Activated CD4-positive, alpha-beta memory T cell treated with anti-CD3 and anti-CD28 coated beads for 36 hours (primary cell): ENCODE results near the gene SAGE1. TPM values are rescaled to one million over a fixed set of nuclear protein-coding genes. Genes with fewer than 3 reads are reported as not detected.
A peak's percentile ranks its signal among the peaks of the same experiment; 100 is the strongest.

Experiments
- CTCF ChIA-PET: fragments of 350-600 bp; sonication (Branson Sonifier 250); formaldehyde crosslinking; loops from one replicate; lab custom pipeline; 2021; ENCODE audit warnings: antibody characterized with exemption, inconsistent platforms; lab: Charles Lee
- POLR2A ChIA-PET: fragments of 350-600 bp; sonication (Branson Sonifier 250); formaldehyde crosslinking; loops from one replicate; lab custom pipeline; 2021; ENCODE audit warnings: antibody characterized with exemption; lab: Charles Lee
- DNase-seq: peaks from one replicate; pipeline ENCODE4 v3.0.0-alpha.2; 2020
- H3K27ac Mint-ChIP-seq: one replicate; pipeline ENCODE4 v1.8.0; 2021; ENCODE audit warnings: mixed read lengths
- H3K27me3 Mint-ChIP-seq: one replicate; pipeline ENCODE4 v1.8.0; 2021; ENCODE audit warnings: mixed read lengths
- H3K36me3 Mint-ChIP-seq: one replicate; pipeline ENCODE4 v1.8.0; 2021; ENCODE audit warnings: mixed read lengths
- H3K4me1 Mint-ChIP-seq: one replicate; pipeline ENCODE4 v1.8.0; 2021; ENCODE audit warnings: low read depth, mixed read lengths
- H3K4me3 Mint-ChIP-seq: one replicate; pipeline ENCODE4 v1.8.0; 2021; ENCODE audit warnings: mild to moderate bottlenecking, mixed read lengths
- H3K9me3 Mint-ChIP-seq: one replicate; pipeline ENCODE4 v1.8.0; 2021; ENCODE audit warnings: mixed read lengths
- intact Hi-C: fragments of 100-400 bp; cut with micrococcal nuclease; formaldehyde crosslinking; loops from one replicate; pipeline ENCODE4 v1.15.1; 2023
- total RNA-seq, 2 experiments: library from RNA; stranded (reverse); gene quantifications; one replicate each; pipeline ENCODE4 v1.2.3, GENCODE V29; 2021

SAGE1 gene
- total RNA-seq, 2 experiments from 2014 or later: not detected

GRCh38 chrX:135927897-135928296 is 34.4 kb downstream of the SAGE1 start:
- intact Hi-C loops: no loop called here
- Mint-ChIP-seq H3K27ac (no peak overlapping the region), H3K27me3 (no peaks in the 10 kb centered on the region), H3K4me3 (no peak overlapping the region), H3K4me1 (no peaks in the 10 kb centered on the region), H3K9me3 (no peaks in the 10 kb centered on the region), H3K36me3 (no peaks in the 10 kb centered on the region)
- DNase-seq: no peak
- CTCF ChIA-PET: no interaction called here
- POLR2A ChIA-PET: no interaction called here

GRCh38 chrX:135931644-135932487 is 38.4 kb downstream of the SAGE1 start:
- H3K9me3 Mint-ChIP-seq: no peaks in the 10 kb centered on the region
- ChIA-PET POLR2A (no interaction called here), CTCF (interaction anchor here (0.6 to 2.6 kb wide), 6 partner anchors 9 to 192 kb away, joined by 3 to 10 read pairs (median 4); no protein-coding TSS in a partner anchor)
- H3K27me3 Mint-ChIP-seq: no peaks in the 10 kb centered on the region
- no peak overlapping the region for H3K27ac Mint-ChIP-seq
- intact Hi-C loops: no loop called here
- no peaks in the 10 kb centered on the region for H3K36me3 Mint-ChIP-seq
- no peak overlapping the region for H3K4me3 Mint-ChIP-seq
- no peaks in the 10 kb centered on the region for H3K4me1 Mint-ChIP-seq
- DNase-seq: peak; percentile 45

DNA sequence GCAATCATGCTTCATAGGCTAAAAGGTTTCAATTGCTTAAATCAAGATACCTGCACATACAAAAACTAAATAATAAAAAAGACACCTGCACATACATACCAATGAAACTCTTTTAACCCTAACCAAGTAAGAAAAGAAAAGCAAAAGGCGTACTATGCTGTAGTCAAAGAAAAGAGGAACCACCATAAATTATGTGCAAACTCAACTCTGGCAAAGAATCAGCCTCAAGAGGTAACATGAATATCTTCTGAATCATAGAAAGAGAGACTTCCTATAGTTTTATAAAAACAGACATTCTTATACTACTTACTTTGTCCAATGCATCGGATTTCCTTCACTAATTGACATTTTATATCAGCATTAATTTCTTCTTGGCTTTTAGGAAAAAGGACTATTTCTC is 51.0 kb downstream of the SAGE1 start:
- no peak overlapping the region for H3K27ac Mint-ChIP-seq
- H3K27me3 Mint-ChIP-seq: no peaks in the 10 kb centered on the region
- H3K36me3 Mint-ChIP-seq: peaks cover 7% of the 10 kb centered on the region
- H3K4me1 Mint-ChIP-seq: no peaks in the 10 kb centered on the region
- DNase-seq: no peak
- no peak overlapping the region for H3K4me3 Mint-ChIP-seq
- intact Hi-C loops: no loop called here
- H3K9me3 Mint-ChIP-seq: peaks cover 3% of the 10 kb centered on the region
- ChIA-PET POLR2A (no interaction called here), CTCF (no interaction called here)

DNA sequence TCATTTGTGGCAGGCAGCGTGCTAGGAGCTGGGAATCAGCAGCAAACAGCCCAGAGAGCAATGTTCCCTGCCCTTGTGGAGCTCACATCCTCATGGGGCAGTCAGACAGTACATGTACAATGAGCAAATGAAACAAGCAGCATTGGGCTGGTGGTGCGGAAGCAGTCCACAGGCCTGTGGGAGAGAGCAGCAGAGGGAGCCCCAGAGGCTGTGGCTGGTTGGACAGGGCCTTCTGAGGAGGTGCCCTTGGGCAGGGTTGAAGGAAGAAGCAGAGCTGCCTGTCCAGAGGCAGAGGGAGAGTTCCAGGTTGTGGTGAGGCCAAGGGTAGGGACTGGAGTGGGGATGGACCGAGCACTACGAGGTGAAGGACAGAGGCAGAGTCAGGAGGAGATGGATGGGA is 57.8 kb downstream of the SAGE1 start:
- Mint-ChIP-seq H3K4me1 (no peaks in the 10 kb centered on the region), H3K4me3 (no peak overlapping the region), H3K9me3 (no peaks in the 10 kb centered on the region), H3K27me3 (no peaks in the 10 kb centered on the region), H3K27ac (no peak overlapping the region), H3K36me3 (no peaks in the 10 kb centered on the region)
- ChIA-PET POLR2A (no interaction called here), CTCF (no interaction called here)
- intact Hi-C loops: no loop called here
- DNase-seq: no peak

Other genes with a start within 250 kb of the SAGE1 start
- not detected for gene CT45A1, start 180.1 kb upstream of the SAGE1 start, total RNA-seq
- gene CT45A3, start 125.5 kb upstream of the SAGE1 start, total RNA-seq: not detected
- not detected for gene CT45A5, start 108.2 kb upstream of the SAGE1 start, total RNA-seq
- not detected for gene CT45A6, start 90.9 kb upstream of the SAGE1 start, total RNA-seq
- not detected for gene CT45A2, start 73.7 kb upstream of the SAGE1 start, total RNA-seq
- not detected for gene CT45A7, start 56.4 kb upstream of the SAGE1 start, total RNA-seq
- gene CT45A8, start 39.2 kb upstream of the SAGE1 start, total RNA-seq: not detected
- gene CT45A9, start 21.9 kb upstream of the SAGE1 start, total RNA-seq: not detected
- gene CT45A10, start 272 bp upstream of the SAGE1 start, total RNA-seq: not detected
- 10 to 100 TPM; 20.6 to 21.4 TPM for gene MMGT1, start 80.3 kb downstream of the SAGE1 start, total RNA-seq
- gene SLC9A6, start 91.7 kb downstream of the SAGE1 start, total RNA-seq: 10 to 100 TPM; 14.3 to 14.5 TPM